IPS DF 19.7 (cell line): ENCODE measurements around the gene CARD9.

Source experiments
- DNase-seq: peaks from one replicate; pipeline ENCODE4 v3.0.0-alpha.2; 2013; ENCODE audit warnings: low read depth, low spot score

CARD9 gene

DNA sequence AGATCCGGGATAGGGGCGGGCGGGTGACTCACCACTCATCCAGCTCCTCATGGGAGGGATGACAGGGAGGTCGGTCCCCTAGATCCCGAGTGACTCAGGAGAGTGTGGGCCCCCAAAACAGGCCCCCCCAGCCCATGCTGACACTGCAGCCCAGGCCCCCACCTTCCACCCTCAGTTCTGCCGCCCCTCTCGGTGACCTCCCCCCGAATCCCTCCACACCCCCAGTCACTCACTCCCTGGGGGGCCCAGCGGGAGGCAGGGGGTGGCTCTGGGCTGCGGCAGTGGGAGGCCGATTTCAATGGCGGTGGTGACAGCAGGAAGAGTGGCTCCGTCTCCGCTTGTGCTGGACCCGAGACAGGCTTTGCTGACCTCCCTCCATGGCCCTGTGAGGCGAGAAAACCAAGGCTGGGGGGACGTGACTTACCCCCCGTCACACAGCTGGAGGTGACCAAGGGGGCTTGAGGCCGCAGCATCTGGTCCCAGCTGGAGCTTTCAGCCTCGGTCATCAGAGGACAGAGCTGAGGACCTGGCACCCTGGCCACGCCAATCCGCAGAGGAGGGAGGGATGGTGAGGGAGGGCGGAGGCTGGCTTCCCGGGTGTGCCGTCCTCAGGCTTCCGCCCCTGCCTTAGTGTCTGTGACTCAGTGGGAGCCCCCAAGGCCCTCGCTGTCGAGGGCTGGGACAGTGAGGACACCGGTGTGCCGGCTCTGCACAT, 37.2 kb downstream of the CARD9 start:
- no peak for DNase-seq

DNA sequence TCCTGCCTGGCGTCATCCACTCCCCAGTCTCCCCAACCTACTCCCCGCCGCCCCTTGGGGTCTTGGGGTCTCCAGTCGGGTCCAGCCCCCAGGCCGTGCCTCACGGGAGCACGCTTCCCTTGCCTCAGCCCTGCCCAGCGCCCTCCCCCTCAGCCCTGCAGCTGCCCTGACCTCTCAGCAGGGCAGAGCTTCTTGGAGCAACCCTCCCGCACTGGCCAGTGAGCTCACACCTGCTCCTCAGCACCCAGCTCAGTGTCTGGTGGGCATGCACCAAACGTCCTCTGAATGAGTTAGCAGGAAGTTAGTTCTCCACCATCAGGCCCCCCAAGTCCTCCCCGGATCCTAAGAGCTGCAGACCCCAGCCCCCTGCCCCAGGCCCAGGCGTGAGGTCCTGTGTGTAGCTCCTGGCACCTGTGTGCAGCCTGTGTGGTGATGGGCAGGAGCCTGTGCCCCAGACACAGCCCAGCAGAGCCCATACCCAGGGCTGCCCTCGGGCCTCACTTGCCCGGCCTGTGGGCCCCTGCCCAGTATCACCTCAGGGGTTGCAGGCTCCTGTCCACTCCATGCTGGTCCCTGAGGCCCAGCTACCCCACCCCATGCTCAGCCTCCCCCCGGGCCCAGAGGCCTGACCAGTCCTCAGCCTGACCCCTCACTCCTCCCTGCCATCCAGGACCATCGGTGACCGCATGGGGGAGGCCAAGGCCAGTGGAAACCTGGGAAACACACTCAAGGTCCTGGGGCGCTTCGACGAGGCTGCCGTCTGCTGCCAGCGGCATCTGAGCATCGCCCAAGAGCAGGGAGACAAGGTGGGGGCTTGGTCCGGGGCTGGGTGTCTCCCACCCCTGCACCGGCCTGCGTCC, 37.9 kb downstream of the CARD9 start:
- DNase-seq = no peak

DNA sequence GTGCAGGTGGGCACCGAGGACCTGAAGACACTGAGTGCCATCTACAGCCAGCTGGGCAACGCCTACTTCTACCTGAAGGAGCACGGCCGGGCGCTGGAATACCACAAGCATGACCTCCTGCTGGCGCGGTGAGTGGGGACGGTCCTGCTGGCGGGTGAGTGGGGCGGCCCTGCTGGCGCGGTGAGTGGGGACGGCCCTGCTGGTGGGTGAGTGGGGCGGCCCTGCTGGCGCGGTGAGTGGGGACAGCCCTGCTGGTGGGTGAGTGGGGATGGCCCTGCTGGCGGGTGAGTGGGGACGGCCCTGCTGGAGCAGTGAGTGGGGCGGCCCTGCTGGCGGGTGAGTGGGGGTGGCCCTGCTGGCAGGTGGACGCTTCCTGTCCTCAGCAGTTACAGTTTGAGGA, 38.9 kb downstream of the CARD9 start:
- no peak for DNase-seq

- DNase-seq = no peak
Measured at GRCh38 chr9:136333486-136333885, 40.0 kb downstream of the CARD9 start.

- DNase-seq = no peak
Measured at GRCh38 chr9:136333045-136333444, 40.4 kb downstream of the CARD9 start.

- no peak for DNase-seq
Measured at GRCh38 chr9:136332482-136332983, 40.9 kb downstream of the CARD9 start.

DNA sequence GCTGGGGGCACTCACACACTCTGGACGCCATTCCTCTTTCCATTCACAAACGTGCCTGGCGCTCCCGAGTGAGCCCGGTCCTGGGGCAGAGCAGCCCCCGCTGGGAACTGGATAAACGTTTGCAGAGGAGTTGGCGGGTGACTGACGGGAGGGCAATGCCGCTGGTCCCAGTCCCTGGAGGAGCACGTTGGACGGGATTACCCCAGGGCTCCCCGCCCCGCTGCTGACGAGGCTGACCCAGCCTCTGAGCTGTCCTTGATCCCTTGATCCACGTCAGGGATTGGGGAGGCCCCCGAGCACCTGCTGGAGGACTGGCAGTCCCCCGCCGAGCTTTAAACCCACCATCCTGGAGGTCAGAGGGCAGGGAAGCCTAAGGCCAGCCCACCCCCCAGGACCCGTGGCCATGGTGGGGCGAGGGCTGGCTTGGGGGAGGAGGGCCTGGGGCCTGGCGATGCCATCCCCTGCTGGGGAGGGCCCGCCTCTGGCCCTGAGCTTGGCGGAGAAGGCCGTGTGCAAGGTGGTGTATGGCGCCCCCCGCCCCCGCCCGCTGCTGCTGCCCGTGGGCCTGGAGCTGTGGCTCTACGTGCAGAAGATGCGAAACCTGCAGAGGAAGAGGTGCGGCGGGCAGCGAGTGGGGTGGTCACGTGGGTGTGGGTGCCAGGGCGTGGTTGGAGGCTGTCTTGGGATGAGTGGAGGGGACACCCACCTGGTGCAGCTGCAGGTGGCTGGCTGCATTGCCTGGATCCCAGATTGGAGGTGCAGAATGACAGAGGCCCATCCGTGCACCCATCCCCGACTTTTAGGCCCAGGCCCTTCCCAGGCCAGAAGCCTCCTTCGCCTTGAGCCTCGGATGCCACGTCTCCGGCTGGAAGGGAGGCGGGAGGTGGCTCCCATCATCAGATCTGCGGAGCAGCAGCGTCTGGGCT, 41.6 kb downstream of the CARD9 start:
- DNase-seq = no peak

DNA sequence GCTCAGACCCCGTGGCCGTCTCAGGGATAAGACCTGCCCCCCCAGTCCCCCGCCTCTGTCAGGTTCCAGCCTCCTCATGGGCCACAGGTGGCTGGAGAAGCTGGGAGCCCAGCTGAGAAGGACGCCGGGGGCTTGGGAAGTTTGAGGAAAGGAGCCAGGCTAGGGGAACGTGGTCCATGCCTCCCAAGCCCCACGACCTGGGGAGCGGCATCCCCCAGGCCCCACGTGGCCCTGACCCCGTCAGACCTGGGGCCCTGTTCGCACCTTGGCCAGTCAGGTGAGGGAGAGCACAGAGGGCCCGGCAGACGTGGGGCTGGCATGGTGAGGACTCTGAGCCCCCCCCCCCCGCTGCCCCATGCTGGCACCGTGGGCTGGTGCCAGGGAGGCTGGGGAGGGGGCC, 42.4 kb downstream of the CARD9 start:
- DNase-seq = no peak

DNA sequence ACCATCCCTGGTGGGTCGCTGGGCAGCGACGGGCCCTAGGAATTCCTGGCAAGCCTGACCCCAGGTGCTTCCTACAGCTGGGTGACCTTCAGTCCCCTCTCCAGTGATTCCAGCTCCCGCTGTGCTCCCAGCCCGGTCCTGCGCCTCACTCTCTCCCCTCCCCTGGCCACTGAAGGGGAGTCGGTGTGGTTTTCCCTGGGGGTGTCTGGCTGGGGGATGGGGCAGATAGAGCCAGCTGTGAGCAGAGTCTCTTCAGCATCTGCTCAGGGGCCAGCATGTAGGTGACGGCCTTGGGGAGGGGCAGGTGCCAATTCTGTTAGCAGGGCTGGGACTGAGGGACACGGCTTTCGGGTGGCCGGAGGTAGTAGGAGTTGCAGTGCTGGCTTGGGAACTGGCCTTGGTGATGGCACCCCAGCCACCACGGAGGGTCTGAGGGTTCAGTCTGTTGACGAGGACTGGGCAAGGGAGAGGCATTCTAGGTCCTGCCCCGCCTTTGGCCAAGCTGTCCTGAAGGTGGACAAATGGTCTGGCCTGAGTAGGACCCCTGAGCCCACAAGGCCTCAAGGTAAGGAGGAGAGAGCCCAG, 43.0 kb downstream of the CARD9 start:
- no peak for DNase-seq

- DNase-seq = no peak
Measured at GRCh38 chr9:136329636-136330405, 43.6 kb downstream of the CARD9 start.

- no peak for DNase-seq
Measured at GRCh38 chr9:136329211-136329627, 44.2 kb downstream of the CARD9 start.

DNA sequence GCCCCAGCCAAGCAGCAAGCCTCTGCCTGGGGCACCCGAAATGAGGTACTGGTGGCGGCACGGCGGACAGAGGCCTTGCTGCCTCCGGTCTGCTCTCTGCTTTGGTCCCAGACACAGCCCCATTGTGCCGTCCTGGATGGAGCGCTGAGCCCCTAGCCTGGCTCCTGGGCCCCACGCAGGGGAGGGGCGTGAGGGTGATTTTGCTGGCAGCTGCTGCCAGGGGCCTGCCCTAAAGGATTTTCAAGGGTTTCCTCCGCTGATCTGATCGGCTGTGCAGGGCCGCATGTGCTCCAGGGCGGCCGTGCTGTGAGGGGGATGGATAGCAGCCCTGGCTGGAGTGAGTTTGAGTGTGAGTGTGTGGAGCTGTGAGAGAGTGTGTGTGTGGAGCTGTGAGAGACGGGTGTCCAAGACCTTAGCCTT, 44.8 kb downstream of the CARD9 start:
- DNase-seq = no peak

GRCh38 chr9:136328011-136328621, 45.4 kb downstream of the CARD9 start:
- no peak for DNase-seq

- DNase-seq = no peak
Measured at GRCh38 chr9:136327304-136327974, 46.0 kb downstream of the CARD9 start, which contains the start of gene GPSM1. TSS of gene GPSM1 (plus strand) at chr9:136327539. CDS start at chr9:136327696, 157 bp downstream.

DNA sequence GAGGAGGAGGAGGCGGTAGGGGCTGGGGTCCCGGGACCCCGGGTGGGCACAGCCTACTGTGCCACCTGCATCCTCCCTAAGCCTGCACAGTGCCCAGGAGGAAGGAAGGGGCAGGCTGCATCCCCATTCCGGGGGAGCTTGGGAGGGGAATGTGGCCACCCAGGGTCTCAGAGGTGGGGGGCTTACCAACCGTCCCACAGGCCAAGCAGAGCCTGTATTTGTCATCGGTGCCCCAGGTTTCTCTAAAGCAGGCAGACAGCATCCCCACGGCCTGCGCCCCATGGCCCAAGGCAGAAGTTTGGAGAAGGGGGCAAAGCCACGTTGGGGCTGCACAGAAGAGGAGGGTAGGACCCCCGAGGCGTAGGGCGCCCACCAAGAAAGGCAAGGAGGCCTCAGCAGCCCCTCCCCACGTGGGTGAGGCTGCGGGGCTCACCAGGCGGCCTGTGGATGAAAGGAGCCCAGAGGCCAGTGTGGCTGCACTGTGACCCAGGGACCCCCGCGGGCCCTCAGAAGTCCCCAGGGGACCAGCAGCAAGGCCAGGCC, 46.6 kb downstream of the CARD9 start:
- DNase-seq = no peak

GRCh38 chr9:136326061-136326760, 47.3 kb downstream of the CARD9 start:
- no peak for DNase-seq

- no peak for DNase-seq
Measured at GRCh38 chr9:136325358-136325757, 48.1 kb downstream of the CARD9 start.

DNA sequence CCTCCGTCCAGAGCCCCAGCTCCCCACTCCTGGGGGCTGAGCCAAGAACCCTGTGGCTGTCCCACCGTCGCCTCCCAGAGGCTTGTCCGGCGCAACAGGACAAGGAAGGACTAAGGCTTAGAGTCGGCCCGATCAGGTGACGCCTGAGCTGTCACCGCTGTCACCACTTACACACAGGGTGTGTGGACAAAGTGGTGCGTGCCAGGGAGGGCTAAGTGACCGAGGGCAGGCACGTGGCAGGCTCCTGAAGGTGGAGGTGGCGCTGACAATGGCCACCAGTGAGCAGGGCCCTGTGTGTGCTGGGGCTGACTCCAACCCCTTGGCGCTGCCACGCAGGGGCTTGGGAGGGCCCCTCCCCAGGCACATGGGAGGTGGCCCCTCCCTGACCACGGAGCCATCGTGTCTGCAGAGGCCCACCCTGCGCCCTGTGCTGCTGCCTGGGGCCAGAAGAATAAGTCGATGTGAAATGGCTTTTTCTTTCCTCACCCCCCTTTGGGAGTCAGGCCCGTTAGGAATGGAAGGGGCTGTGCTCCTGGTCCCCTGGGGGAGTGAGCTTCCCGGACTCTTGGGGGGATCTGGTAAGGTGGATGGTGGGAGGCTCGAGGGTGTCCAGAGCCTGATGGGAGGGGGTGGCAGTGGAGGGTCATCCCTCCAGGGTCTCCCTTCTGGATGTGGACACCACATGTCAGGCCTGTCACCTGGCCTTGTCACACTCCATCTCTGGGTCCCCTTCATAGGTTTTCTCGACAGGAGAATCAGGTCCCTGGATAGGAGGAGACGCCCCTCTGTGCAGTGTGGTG, 48.8 kb downstream of the CARD9 start:
- no peak for DNase-seq
